Osteoblast (primary cell): ENCODE data around the gene MS4A6A. TPM values are rescaled to one million over a fixed set of nuclear protein-coding genes. Genes with fewer than 3 reads are reported as not detected.
"Not testable (repeated sequence)": the region's sequence is repeated elsewhere in the genome, so short reads cannot be mapped to it uniquely, and the experiment has no call there.

Experiments used
- DNase-seq: peaks from one replicate; pipeline ENCODE4 v3.0.0; 2011; ENCODE audit warnings: low spot score, mixed read lengths; ENCODE audit not compliant: insufficient read length; ENCODE audit errors: missing footprints
- H2AFZ ChIP-seq: 2 replicates; pipeline ENCODE4 v1.6.0; 2011; ENCODE audit warnings: mild to moderate bottlenecking, low read length
- H3K27ac ChIP-seq: 2 replicates; pipeline ENCODE4 v1.5.1; 2011; ENCODE audit warnings: mild to moderate bottlenecking, low read depth, low read length, moderate library complexity
- H3K27me3 ChIP-seq: 2 replicates; pipeline ENCODE4 v1.6.0; 2012; ENCODE audit warnings: mild to moderate bottlenecking, control low read depth, inconsistent platforms, low read length, moderate library complexity; ENCODE audit not compliant: insufficient read depth
- H3K36me3 ChIP-seq: 2 replicates; pipeline ENCODE4 v1.5.1; 2011; ENCODE audit warnings: mild to moderate bottlenecking, low read length, control low read depth, moderate library complexity; ENCODE audit not compliant: insufficient read depth
- H3K4me1 ChIP-seq: 2 replicates; pipeline ENCODE4 v1.5.1; 2011; ENCODE audit warnings: mild to moderate bottlenecking, low read length, control low read depth, moderate library complexity; ENCODE audit not compliant: insufficient read depth
- H3K4me2 ChIP-seq: 2 replicates; pipeline ENCODE4 v1.6.0; 2011; ENCODE audit warnings: mild to moderate bottlenecking, low read length; ENCODE audit not compliant: insufficient read depth
- H3K4me3 ChIP-seq: fragments of 200-600 bp; sonication (generic); 3 replicates; pipeline ENCODE4 v1.5.1; 2012; ENCODE audit warnings: mild to moderate bottlenecking, low read length, inconsistent platforms; ENCODE audit not compliant: insufficient read depth
- H3K79me2 ChIP-seq: 2 replicates; pipeline ENCODE4 v1.6.0; 2012; ENCODE audit warnings: mild to moderate bottlenecking, low read length, control low read depth, inconsistent platforms; ENCODE audit not compliant: insufficient read depth
- H3K9me3 ChIP-seq: 2 replicates; pipeline ENCODE4 v1.5.1; 2011; ENCODE audit warnings: low read depth, low read length, control low read depth
- H4K20me1 ChIP-seq: 2 replicates; pipeline ENCODE4 v1.6.0; 2012; ENCODE audit warnings: mild to moderate bottlenecking, low read length, control low read depth; ENCODE audit not compliant: insufficient read depth
- CTCF ChIP-seq: IDR thresholded peaks from 2 replicates; pipeline ENCODE4 v1.5.1; 2011; ENCODE audit warnings: mild to moderate bottlenecking, low read depth, low read length, moderate library complexity; ENCODE audit errors: extremely low read depth
- total RNA-seq: library from RNA; depleted of rRNA; stranded (reverse); fragments of >200 nt; gene quantifications from 2 replicates; pipeline ENCODE4 v1.2.3, GENCODE V29; 2012

The MS4A6A gene
- total RNA-seq, 1 donor, result under 0.01 TPM

GRCh38 chr11:60208951-60209350 lies 26.1 kb upstream of the MS4A6A start:
- Histone ChIP-seq H3K79me2 (no peaks in the 10 kb centered on the region), H3K9me3 (no peaks in the 10 kb centered on the region), H3K4me2 (no peak overlapping the region), H4K20me1 (no peaks in the 10 kb centered on the region), H3K36me3 (no peaks in the 10 kb centered on the region), H3K27me3 (no peaks in the 10 kb centered on the region), H2AFZ (no peak overlapping the region), H3K4me1 (no peaks in the 10 kb centered on the region), H3K4me3 (no peak overlapping the region), H3K27ac (no peak overlapping the region)
- TF ChIP-seq CTCF, result no peak
- no peak for DNase-seq

GRCh38 chr11:60208146-60208895 lies 25.4 kb upstream of the MS4A6A start:
- H3K27ac ChIP-seq, result no peak overlapping the region
- no peaks in the 10 kb centered on the region for H3K27me3 ChIP-seq
- no peak overlapping the region for H3K4me2 ChIP-seq
- no peak for DNase-seq
- no peak overlapping the region for H3K4me3 ChIP-seq
- H2AFZ ChIP-seq, result no peak overlapping the region
- H3K79me2 ChIP-seq, result no peaks in the 10 kb centered on the region
- no peaks in the 10 kb centered on the region for H4K20me1 ChIP-seq
- no peaks in the 10 kb centered on the region for H3K4me1 ChIP-seq
- no peak for TF ChIP-seq CTCF
- no peaks in the 10 kb centered on the region for H3K36me3 ChIP-seq
- no peaks in the 10 kb centered on the region for H3K9me3 ChIP-seq

- no peak overlapping the region for H3K4me2 ChIP-seq
- H3K36me3 ChIP-seq, result no peaks in the 10 kb centered on the region
- no peak for TF ChIP-seq CTCF
- DNase-seq, result no peak
- H2AFZ ChIP-seq, result no peak overlapping the region
- H3K27me3 ChIP-seq, result no peaks in the 10 kb centered on the region
- H3K9me3 ChIP-seq, result no peaks in the 10 kb centered on the region
- no peaks in the 10 kb centered on the region for H4K20me1 ChIP-seq
- no peak overlapping the region for H3K27ac ChIP-seq
- no peaks in the 10 kb centered on the region for H3K4me1 ChIP-seq
- no peak overlapping the region for H3K4me3 ChIP-seq
- H3K79me2 ChIP-seq, result no peaks in the 10 kb centered on the region
Observed at GRCh38 chr11:60206616-60207015, 23.7 kb upstream of the MS4A6A start.

- Histone ChIP-seq H3K4me2 (no peak overlapping the region), H3K36me3 (no peaks in the 10 kb centered on the region), H3K27ac (no peak overlapping the region), H3K9me3 (no peaks in the 10 kb centered on the region), H2AFZ (no peak overlapping the region), H3K4me1 (no peaks in the 10 kb centered on the region), H3K27me3 (no peaks in the 10 kb centered on the region), H3K79me2 (no peaks in the 10 kb centered on the region), H4K20me1 (no peaks in the 10 kb centered on the region), H3K4me3 (no peak overlapping the region)
- no peak for TF ChIP-seq CTCF
- no peak for DNase-seq
Observed at GRCh38 chr11:60204922-60205321, 22.0 kb upstream of the MS4A6A start.

- H3K27ac ChIP-seq, H3K27me3 ChIP-seq, H3K4me3 ChIP-seq, H3K36me3 ChIP-seq, H4K20me1 ChIP-seq, DNase-seq, H3K4me2 ChIP-seq, H3K4me1 ChIP-seq, H3K9me3 ChIP-seq, H3K79me2 ChIP-seq, H2AFZ ChIP-seq: not testable (repeated sequence)
Observed at GRCh38 chr11:60201334-60201733, 18.5 kb upstream of the MS4A6A start.
